H9 (cell line): ENCODE results near the gene DPP6. TPM values are rescaled to one million over a fixed set of nuclear protein-coding genes. Genes with fewer than 3 reads are reported as not detected.

Experiments used
- DNase-seq: peaks from one replicate; pipeline ENCODE4 v3.0.0-alpha.2; 2017
- H2AFZ ChIP-seq: one replicate; pipeline ENCODE4 v1.6.1; 2013; ENCODE audit warnings: mild to moderate bottlenecking, low read length, control low read depth, moderate library complexity
- H2AK5ac ChIP-seq: 2 replicates; pipeline ENCODE4 v1.6.1; 2013; ENCODE audit warnings: low read length, control low read depth, mixed read lengths; ENCODE audit not compliant: insufficient read length
- H2BK120ac ChIP-seq: one replicate; pipeline ENCODE4 v1.6.1; 2013; ENCODE audit warnings: low read depth, mild to moderate bottlenecking, low read length, control low read depth, inconsistent platforms; ENCODE audit not compliant: poor library complexity, severe bottlenecking
- H2BK12ac ChIP-seq: 2 replicates; pipeline ENCODE4 v1.6.1; 2013; ENCODE audit warnings: low read length, control low read depth, mixed read lengths, low read depth; ENCODE audit not compliant: insufficient read length
- H2BK15ac ChIP-seq: 2 replicates; pipeline ENCODE4 v1.6.1; 2013; ENCODE audit warnings: low read depth, low read length, control low read depth
- H2BK20ac ChIP-seq: one replicate; pipeline ENCODE4 v1.6.1; 2013; ENCODE audit warnings: low read depth, mild to moderate bottlenecking, low read length, control low read depth, inconsistent platforms; ENCODE audit not compliant: poor library complexity, severe bottlenecking
- H2BK5ac ChIP-seq: 2 replicates; pipeline ENCODE4 v1.6.1; 2013; ENCODE audit warnings: low read length, control low read depth, mixed read lengths; ENCODE audit not compliant: insufficient read length
- H3K14ac ChIP-seq: 2 replicates; pipeline ENCODE4 v1.6.1; 2013; ENCODE audit warnings: low read length, control low read depth; ENCODE audit not compliant: insufficient read depth
- H3K18ac ChIP-seq: 2 replicates; pipeline ENCODE4 v1.6.1; 2013; ENCODE audit warnings: low read depth, mild to moderate bottlenecking, mixed read lengths, low read length, control low read depth; ENCODE audit not compliant: insufficient read length
- H3K23ac ChIP-seq: 2 replicates; pipeline ENCODE4 v1.6.1; 2013; ENCODE audit warnings: low read length, control low read depth, mixed read lengths, low read depth; ENCODE audit not compliant: insufficient read length
- H3K23me2 ChIP-seq: 2 replicates; pipeline ENCODE4 v1.6.1; 2013; ENCODE audit warnings: low read depth, mild to moderate bottlenecking, mixed read lengths, low read length, control low read depth; ENCODE audit not compliant: insufficient read length, poor library complexity, severe bottlenecking
- H3K27ac ChIP-seq: 2 replicates; pipeline ENCODE4 v1.5.1; 2013; ENCODE audit warnings: low read length, control low read depth, mixed read lengths, low read depth; ENCODE audit not compliant: insufficient read length
- H3K27me3 ChIP-seq: 2 replicates; pipeline ENCODE4 v1.6.1; 2013; ENCODE audit warnings: low read length, control low read depth, inconsistent platforms; ENCODE audit not compliant: insufficient read depth
- H3K4ac ChIP-seq: 2 replicates; pipeline ENCODE4 v1.6.1; 2013; ENCODE audit warnings: low read depth, mild to moderate bottlenecking, control low read depth, inconsistent platforms, low read length, moderate library complexity
- H3K4me1 ChIP-seq: 2 replicates; pipeline ENCODE4 v1.6.1; 2013; ENCODE audit warnings: low read length, control low read depth, inconsistent platforms; ENCODE audit not compliant: insufficient read depth
- H3K4me2 ChIP-seq: 2 replicates; pipeline ENCODE4 v1.6.1; 2013; ENCODE audit warnings: low read length, control low read depth, mixed read lengths; ENCODE audit not compliant: insufficient read length, insufficient read depth
- H3K56ac ChIP-seq: 2 replicates; pipeline ENCODE4 v1.6.1; 2013; ENCODE audit warnings: low read depth, mild to moderate bottlenecking, mixed read lengths, low read length, control low read depth; ENCODE audit not compliant: insufficient read length
- H3K79me1 ChIP-seq: 2 replicates; pipeline ENCODE4 v1.6.1; 2013; ENCODE audit warnings: low read depth, mild to moderate bottlenecking, moderate library complexity, low read length, control low read depth, inconsistent platforms; ENCODE audit not compliant: insufficient read depth, poor library complexity, severe bottlenecking
- H3K79me2 ChIP-seq: 2 replicates; pipeline ENCODE4 v1.6.1; 2013; ENCODE audit warnings: low read length, control low read depth, inconsistent platforms; ENCODE audit not compliant: insufficient read depth
- H3K9ac ChIP-seq: 2 replicates; pipeline ENCODE4 v1.6.1; 2013; ENCODE audit warnings: low read length, control low read depth, mixed read lengths; ENCODE audit not compliant: insufficient read length; ENCODE audit errors: extremely low read depth
- H3K9me3 ChIP-seq: one replicate; pipeline ENCODE4 v1.6.1; 2013; ENCODE audit warnings: low read depth, low read length, inconsistent platforms; ENCODE audit not compliant: control insufficient read depth
- H3T11ph ChIP-seq: one replicate; pipeline ENCODE4 v1.6.1; 2013; ENCODE audit warnings: mild to moderate bottlenecking, low read length, control low read depth, inconsistent platforms
- H4K20me1 ChIP-seq: one replicate; pipeline ENCODE4 v1.6.1; 2013; ENCODE audit not compliant: control insufficient read depth, insufficient read length, insufficient read depth
- H4K5ac ChIP-seq: 2 replicates; pipeline ENCODE4 v1.6.1; 2013; ENCODE audit warnings: low read depth, mild to moderate bottlenecking, mixed read lengths, low read length, control low read depth; ENCODE audit not compliant: insufficient read length
- H4K8ac ChIP-seq: replicated peaks from 2 replicates; pipeline ENCODE4 v1.6.1; 2013; ENCODE audit warnings: low read length, control low read depth, mixed read lengths, low read depth; ENCODE audit not compliant: insufficient read length
- H4K91ac ChIP-seq: 2 replicates; pipeline ENCODE4 v1.6.1; 2013; ENCODE audit warnings: low read depth, mild to moderate bottlenecking, moderate library complexity, mixed read lengths, low read length, control low read depth; ENCODE audit not compliant: insufficient read length
- H3K27ac Mint-ChIP-seq, 3 experiments: 2 replicates in 2 of 3; 3 replicates in 1 of 3; pipeline ENCODE4 v1.8.0; 2020 to 2021; ENCODE audit warnings: mixed read lengths in 3 of 3, mild to moderate bottlenecking in 1 of 3, moderate library complexity in 1 of 3
- H3K27me3 Mint-ChIP-seq: 2 replicates; pipeline ENCODE4 v1.8.0; 2021; ENCODE audit warnings: low read depth, mild to moderate bottlenecking, moderate library complexity, mixed read lengths
- H3K36me3 Mint-ChIP-seq, 3 experiments: 2 replicates in 2 of 3; 3 replicates in 1 of 3; pipeline ENCODE4 v1.8.0; 2020 to 2021; ENCODE audit warnings: low read depth in 3 of 3, mixed read lengths in 3 of 3; ENCODE audit not compliant: insufficient read depth in 1 of 3
- H3K4me1 Mint-ChIP-seq, 2 experiments: 2 replicates each; pipeline ENCODE4 v1.8.0; 2020; ENCODE audit warnings: mixed read lengths in 2 of 2
- H3K4me3 Mint-ChIP-seq, 2 experiments: 2 replicates in 1 of 2; 3 replicates in 1 of 2; pipeline ENCODE4 v1.8.0; 2020 to 2021; ENCODE audit warnings: mild to moderate bottlenecking in 2 of 2, mixed read lengths in 2 of 2, moderate library complexity in 1 of 2
- H3K9me3 Mint-ChIP-seq, 2 experiments: 2 replicates in 1 of 2; 3 replicates in 1 of 2; pipeline ENCODE4 v1.8.0; 2020; ENCODE audit warnings: mild to moderate bottlenecking in 2 of 2, mixed read lengths in 2 of 2, moderate library complexity in 1 of 2
- CTCF ChIP-seq: fragments of 200-600 bp; sonication (generic); conservative IDR thresholded peaks from 3 replicates; pipeline ENCODE4 v1.8.0; 2021; ENCODE audit warnings: antibody characterized with exemption, mild to moderate bottlenecking
- WGBS: extraction: QIAGEN DNeasy Blood & Tissue Kit; methylation state at CpG from one replicate; pipeline ENCODE4 v1.1.7; 2013; ENCODE audit warnings: missing lambda C conversion rate, low lambda C conversion rate, mixed read lengths; ENCODE audit not compliant: insufficient read length; ENCODE audit errors: extremely low coverage; 5-methylcytosine and 5-hydroxymethylcytosine counted together
- total RNA-seq: library from RNA; stranded (reverse); gene quantifications from 2 replicates; pipeline ENCODE4 v1.2.1, GENCODE V29; 2021

DPP6 gene
- total RNA-seq, 1 experiment from 2014 or later = 4.5 TPM

DNA sequence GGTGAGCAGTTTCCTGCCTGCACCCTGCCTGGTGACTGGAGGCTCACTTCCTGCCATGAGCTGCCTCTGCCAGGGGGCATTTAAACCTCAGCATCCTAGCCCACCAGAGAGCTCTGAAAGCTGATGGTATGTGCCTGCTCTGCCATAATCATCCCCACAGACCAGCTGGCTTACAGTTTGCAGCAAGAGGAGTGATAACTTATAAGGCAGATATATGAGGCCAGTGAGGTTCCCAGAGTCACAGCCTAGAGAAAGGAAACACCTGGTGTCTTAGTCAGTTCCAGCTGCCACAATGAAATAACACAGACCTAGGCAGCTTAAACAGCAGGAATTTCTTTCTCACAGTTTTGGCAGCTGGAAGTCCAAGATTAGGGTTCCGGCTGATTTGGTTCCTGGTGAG, 718.8 kb downstream of the DPP6 start:
- H3K23ac ChIP-seq = no peak overlapping the region
- H3T11ph ChIP-seq = no peak overlapping the region
- H2BK20ac ChIP-seq = no peak overlapping the region
- H3K27ac Mint-ChIP-seq = no peak overlapping the region
- no peaks in the 10 kb centered on the region for H3K9me3 ChIP-seq
- H3K4me1 Mint-ChIP-seq = peaks cover 13% of the 10 kb centered on the region in 2 experiments
- peaks cover 3% of the 10 kb centered on the region; the same call in 1 of the 2 replicates for H3K27me3 Mint-ChIP-seq
- no peak overlapping the region for H3K4ac ChIP-seq
- no peak overlapping the region for H3K18ac ChIP-seq
- H3K4me3 Mint-ChIP-seq = no peak overlapping the region
- H2BK5ac ChIP-seq = no peak overlapping the region
- H3K27me3 ChIP-seq = no peaks in the 10 kb centered on the region
- TF ChIP-seq CTCF = no peak
- no peaks in the 10 kb centered on the region for H4K20me1 ChIP-seq
- no CpG with 5 or more reads among the region's 1 CpG for whole genome bisulfite sequencing
- no peak overlapping the region for H2BK120ac ChIP-seq
- H3K36me3 Mint-ChIP-seq = peaks cover 5 to 7% (median 6%) of the 10 kb centered on the region in 3 experiments; a peak in 5 of 7 replicates
- H2AFZ ChIP-seq = no peak overlapping the region
- H3K23me2 ChIP-seq = no peaks in the 10 kb centered on the region
- H3K56ac ChIP-seq = no peak overlapping the region
- H3K27ac ChIP-seq = no peak overlapping the region
- no peak overlapping the region for H4K8ac ChIP-seq
- H4K5ac ChIP-seq = no peak overlapping the region
- H3K9ac ChIP-seq = no peak overlapping the region
- H2BK12ac ChIP-seq = no peak overlapping the region
- H3K79me2 ChIP-seq = no peaks in the 10 kb centered on the region
- H2AK5ac ChIP-seq = no peak overlapping the region
- H3K4me1 ChIP-seq = peaks cover 5% of the 10 kb centered on the region; the same call in 1 of the 2 replicates
- no peaks in the 10 kb centered on the region for H3K79me1 ChIP-seq
- peaks cover 0 to 2% of the 10 kb centered on the region in 2 experiments; a peak in 2 of 5 replicates for H3K9me3 Mint-ChIP-seq
- no peak overlapping the region for H2BK15ac ChIP-seq
- no peak overlapping the region for H3K4me2 ChIP-seq
- DNase-seq = no peak
- H3K14ac ChIP-seq = no peak overlapping the region
- H4K91ac ChIP-seq = no peak overlapping the region
